Adipocyte (in vitro differentiated cells): Measurements from ENCODE around the gene KRT13.

ENCODE experiments used
- DNase-seq: peaks from one replicate; pipeline ENCODE4 v3.0.0-alpha.2; 2015; ENCODE audit warnings: low read depth
- H3K27me3 ChIP-seq: replicated peaks from 2 replicates; pipeline ENCODE4 v1.7.0; 2013; ENCODE audit warnings: mild to moderate bottlenecking, low read length, moderate library complexity; ENCODE audit not compliant: control insufficient read depth, insufficient read depth
- H3K36me3 ChIP-seq: 2 replicates; pipeline ENCODE4 v1.7.0; 2013; ENCODE audit warnings: low read length, mild to moderate bottlenecking, moderate library complexity; ENCODE audit not compliant: control insufficient read depth, insufficient read depth, severe bottlenecking
- H3K4me1 ChIP-seq: 2 replicates; pipeline ENCODE4 v1.7.0; 2013; ENCODE audit warnings: mild to moderate bottlenecking, low read length, moderate library complexity; ENCODE audit not compliant: control insufficient read depth, insufficient read depth
- H3K4me3 ChIP-seq: 2 replicates; pipeline ENCODE4 v1.7.0; 2013; ENCODE audit warnings: mild to moderate bottlenecking, low read length, moderate library complexity
- H3K9ac ChIP-seq: 2 replicates; pipeline ENCODE4 v1.7.0; 2013; ENCODE audit warnings: mild to moderate bottlenecking, low read length, moderate library complexity
- H3K9me3 ChIP-seq: 2 replicates; pipeline ENCODE4 v1.7.0; 2013; ENCODE audit warnings: mild to moderate bottlenecking, low read length, moderate library complexity; ENCODE audit not compliant: control insufficient read depth

Gene KRT13

DNA sequence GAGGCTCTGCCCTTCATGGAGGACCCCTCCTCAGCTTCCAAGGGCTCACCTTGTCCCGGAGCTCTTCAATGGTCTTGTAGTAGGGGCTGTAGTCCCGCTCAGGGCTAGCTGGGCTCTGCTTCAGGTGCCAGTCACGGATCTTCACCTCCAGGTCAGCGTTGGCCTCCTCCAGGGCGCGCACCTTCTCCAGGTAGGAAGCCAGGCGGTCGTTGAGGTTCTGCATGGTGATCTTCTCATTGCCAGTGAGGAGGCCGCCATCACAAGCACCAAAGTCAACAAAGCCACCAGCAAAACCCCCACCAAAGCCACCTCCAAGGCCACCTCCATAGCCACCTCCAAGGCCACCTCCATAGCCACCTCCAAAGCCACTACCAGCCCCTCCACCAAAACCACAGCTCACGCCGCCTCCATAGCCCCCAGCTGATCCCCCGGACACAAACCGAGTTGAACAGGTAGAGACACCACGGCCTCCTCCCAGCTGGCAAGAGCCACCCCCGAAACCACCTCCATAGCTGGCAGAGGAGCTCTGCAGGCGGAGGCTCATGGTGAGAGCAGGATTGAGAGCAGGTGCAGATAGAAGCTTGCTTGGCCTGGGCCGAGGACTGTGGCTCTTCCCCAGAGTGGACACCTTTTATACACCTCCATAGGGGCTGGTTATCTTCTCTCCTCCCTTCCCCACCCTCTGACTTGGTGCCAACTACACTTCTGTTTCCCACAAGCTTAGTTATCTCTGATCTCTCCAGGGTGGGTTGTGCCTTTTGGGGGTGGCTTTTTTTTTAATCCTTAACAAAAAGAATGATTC, at the start of gene KRT13:
Gene KRT13, minus strand, starts transcription at position 606 of the 802 bp plus-strand sequence. Its CDS starts 62 bp downstream, at position 544.
- Histone ChIP-seq H3K36me3 (no peaks in the 10 kb centered on the region), H3K9ac (no peak within 1 kb of the TSS), H3K4me1 (no peaks in the 10 kb centered on the region), H3K9me3 (no peaks in the 10 kb centered on the region), H3K4me3 (no peak within 1 kb of the TSS), H3K27me3 (peaks cover 7% of the 10 kb centered on the region)
- no peak for DNase-seq

DNA sequence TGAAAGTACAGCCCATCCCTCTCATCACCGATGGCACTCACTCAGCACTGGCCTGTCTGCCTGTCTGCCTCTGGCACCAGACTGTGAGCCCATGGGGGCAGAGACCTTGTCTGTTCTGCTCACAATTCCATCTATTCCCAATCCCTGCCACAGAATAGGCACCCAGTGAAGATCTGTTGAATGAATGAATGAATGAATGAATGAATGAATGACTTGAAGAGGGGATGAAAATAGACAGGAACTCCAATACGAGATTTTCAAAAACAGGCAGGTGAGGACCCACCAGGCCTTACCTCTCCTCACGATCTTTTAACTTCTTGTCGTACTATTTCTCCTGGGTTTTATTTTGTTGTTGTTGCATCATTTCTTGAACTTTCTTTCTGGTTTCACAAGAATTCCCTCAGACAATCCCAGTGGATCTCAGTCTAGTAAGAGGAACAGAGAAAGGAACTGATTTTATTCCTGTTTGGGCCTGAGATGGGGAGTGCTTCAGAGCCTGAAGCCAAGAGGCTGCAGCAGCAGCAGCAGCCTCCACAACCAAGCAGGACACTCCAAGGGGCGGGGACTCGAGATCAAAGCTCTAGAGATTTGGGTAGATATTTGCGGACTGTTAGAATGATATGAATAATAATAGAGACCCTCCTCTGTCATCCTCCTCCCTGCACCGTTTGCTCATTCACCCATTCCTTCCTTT, 48.7 kb upstream of the KRT13 start:
- Histone ChIP-seq H3K36me3 (no peaks in the 10 kb centered on the region), H3K4me3 (no peak overlapping the region)
- DNase-seq, result peak; percentile 27

DNA sequence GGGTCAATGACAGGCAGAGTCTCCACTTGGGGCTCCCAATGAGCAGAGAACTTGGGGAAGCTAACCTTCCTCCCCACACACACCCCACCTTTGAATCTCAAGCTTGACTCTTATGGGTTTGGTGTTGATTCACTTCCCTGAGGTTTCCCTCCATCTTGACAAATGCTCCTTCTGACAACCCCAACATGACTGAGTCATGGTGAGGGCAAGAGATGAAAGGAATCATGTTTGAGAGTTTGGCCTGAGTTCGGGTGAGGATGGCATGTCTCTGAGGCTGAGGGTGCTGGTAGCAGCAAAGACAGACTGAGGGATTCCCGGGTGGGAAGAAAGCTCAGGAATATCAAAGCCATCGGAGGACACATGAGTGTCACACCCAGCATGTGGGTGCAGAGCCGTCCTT, 47.8 kb upstream of the KRT13 start:
- DNase-seq, result no peak
- Histone ChIP-seq H3K4me1 (peaks cover 46% of the 10 kb centered on the region), H3K27me3 (peaks cover 11% of the 10 kb centered on the region)

More for the DNA sequence above, 48.7 kb upstream of the KRT13 start:
- Histone ChIP-seq H3K9ac (peak overlapping the region; percentile 57), H3K9me3 (no peaks in the 10 kb centered on the region), H3K4me1 (peaks cover 37% of the 10 kb centered on the region), H3K27me3 (peaks cover 11% of the 10 kb centered on the region)

DNA sequence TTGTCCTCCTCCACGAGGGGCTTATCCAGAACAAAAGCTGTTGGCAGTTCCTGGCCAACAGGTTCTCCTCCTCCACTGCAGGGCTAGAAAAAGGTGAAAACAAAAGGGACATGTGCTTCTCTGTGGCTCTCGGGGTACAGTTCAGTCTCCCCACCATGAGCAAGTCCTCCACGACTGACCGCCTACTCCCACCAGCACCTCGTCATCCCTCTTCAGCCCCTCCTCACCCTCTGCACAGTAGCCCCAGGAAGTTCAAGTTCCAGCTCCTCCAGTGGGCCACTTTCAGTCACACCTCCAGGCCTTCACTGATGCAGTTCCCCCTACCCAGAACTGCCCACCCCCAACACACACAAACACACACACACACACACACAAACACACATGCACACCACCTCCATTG, 47.0 kb upstream of the KRT13 start:
- peaks cover 53% of the 10 kb centered on the region for H3K4me1 ChIP-seq

More for the DNA sequence above, 47.8 kb upstream of the KRT13 start:
- Histone ChIP-seq H3K4me3 (no peak overlapping the region), H3K9ac (no peak overlapping the region), H3K9me3 (no peaks in the 10 kb centered on the region), H3K36me3 (no peaks in the 10 kb centered on the region)

DNA sequence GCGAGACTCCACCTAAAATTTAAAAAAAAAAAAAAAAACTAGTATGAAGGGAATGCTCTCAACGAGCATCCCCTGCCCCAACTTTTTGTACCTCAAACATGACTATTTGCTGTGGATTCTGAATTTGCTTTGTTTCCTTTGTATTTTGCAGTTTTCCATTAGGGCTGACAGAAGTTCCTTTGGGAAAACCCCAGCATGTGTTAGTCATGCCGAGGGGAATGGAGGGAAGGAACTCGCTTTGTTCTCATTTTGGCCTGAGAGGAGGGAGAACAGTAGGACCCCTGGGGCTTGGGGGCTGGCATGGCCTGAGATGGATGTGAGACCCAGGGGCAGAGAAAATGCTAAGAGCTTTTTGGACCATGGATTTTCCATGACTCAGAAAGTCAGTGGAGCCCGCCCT, 46.0 kb upstream of the KRT13 start:
- H3K9ac ChIP-seq, result no peak overlapping the region
- H3K27me3 ChIP-seq, result peaks cover 9% of the 10 kb centered on the region
- H3K36me3 ChIP-seq, result no peaks in the 10 kb centered on the region
- DNase-seq, result no peak
- H3K4me3 ChIP-seq, result no peak overlapping the region
- H3K9me3 ChIP-seq, result peaks cover 9% of the 10 kb centered on the region
- peaks cover 54% of the 10 kb centered on the region for H3K4me1 ChIP-seq

More for the DNA sequence above, 47.0 kb upstream of the KRT13 start:
- no peak overlapping the region for H3K4me3 ChIP-seq
- DNase-seq, result no peak
- H3K9ac ChIP-seq, result no peak overlapping the region
- H3K36me3 ChIP-seq, result no peaks in the 10 kb centered on the region
- H3K27me3 ChIP-seq, result peaks cover 11% of the 10 kb centered on the region
- no peaks in the 10 kb centered on the region for H3K9me3 ChIP-seq

DNA sequence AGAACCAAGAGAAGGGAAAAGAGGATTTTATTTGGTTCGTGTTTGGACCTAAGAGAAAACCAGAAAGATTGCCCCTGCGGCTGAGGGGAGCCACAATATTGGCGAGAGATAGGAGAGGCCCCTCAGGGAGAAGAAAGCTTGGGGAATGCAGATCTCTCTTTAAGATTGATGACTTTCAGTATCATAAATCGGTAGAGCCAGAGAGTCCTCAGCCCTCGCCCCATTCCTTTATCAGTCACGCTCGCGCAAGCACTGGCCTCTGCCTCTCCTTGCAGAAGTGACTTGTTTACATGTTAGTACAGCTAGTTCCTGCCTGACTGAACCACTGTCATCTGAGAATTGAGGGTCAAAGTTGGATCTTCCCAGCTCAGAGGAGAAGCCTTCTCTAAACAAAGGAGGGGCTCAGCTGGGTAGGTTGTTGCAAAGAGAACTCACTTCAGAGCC, 44.2 kb upstream of the KRT13 start:
- no peak for DNase-seq
- Histone ChIP-seq H3K9ac (peak overlapping the region; percentile 70), H3K9me3 (peaks cover 9% of the 10 kb centered on the region), H3K36me3 (no peaks in the 10 kb centered on the region), H3K4me1 (peaks cover 49% of the 10 kb centered on the region), H3K27me3 (no peaks in the 10 kb centered on the region), H3K4me3 (no peak overlapping the region)

DNA sequence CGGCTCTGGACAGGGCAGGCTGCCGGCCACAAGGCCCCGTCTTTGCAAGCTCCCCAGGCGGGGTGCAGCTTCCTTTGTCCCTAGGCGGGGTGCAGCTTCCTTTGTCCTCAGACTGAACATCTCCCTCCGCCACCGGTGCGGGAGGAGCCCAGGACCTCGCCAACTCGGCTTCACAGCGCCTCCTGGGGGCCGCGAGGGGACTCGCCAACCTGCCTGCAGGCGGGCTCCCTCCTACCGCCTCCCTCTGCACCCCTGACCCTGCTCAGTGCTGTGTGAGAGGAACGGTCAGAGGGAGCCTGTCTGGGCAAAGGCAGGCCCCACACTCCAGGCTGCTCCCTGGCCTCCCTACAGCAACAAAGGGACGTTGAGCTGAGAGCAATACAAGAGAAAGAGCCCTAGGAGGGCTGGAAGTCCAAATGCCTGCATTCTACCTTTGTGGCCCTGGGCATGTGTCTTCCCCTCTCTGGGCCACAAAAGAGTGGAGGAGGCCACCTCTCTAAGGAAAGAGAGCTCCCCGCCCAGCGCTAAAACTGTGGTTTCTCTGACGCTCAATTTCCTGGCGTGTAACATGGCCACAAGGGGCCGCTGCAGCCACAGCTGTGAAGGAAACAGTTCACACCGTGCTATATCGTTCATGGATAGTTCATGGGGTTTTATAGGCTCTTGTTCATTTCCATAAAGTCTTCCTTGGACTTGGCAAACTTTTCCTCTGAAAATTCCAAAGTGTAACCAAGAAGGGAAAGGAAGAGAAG, 43.6 kb upstream of the KRT13 start:
- H3K27me3 ChIP-seq, result no peaks in the 10 kb centered on the region
- H3K4me3 ChIP-seq, result peak overlapping the region; percentile 43
- H3K9me3 ChIP-seq, result peaks cover 9% of the 10 kb centered on the region
- peaks cover 43% of the 10 kb centered on the region for H3K4me1 ChIP-seq
- DNase-seq, result peak; percentile 95
- H3K36me3 ChIP-seq, result no peaks in the 10 kb centered on the region
- peak overlapping the region; percentile 70 for H3K9ac ChIP-seq

DNA sequence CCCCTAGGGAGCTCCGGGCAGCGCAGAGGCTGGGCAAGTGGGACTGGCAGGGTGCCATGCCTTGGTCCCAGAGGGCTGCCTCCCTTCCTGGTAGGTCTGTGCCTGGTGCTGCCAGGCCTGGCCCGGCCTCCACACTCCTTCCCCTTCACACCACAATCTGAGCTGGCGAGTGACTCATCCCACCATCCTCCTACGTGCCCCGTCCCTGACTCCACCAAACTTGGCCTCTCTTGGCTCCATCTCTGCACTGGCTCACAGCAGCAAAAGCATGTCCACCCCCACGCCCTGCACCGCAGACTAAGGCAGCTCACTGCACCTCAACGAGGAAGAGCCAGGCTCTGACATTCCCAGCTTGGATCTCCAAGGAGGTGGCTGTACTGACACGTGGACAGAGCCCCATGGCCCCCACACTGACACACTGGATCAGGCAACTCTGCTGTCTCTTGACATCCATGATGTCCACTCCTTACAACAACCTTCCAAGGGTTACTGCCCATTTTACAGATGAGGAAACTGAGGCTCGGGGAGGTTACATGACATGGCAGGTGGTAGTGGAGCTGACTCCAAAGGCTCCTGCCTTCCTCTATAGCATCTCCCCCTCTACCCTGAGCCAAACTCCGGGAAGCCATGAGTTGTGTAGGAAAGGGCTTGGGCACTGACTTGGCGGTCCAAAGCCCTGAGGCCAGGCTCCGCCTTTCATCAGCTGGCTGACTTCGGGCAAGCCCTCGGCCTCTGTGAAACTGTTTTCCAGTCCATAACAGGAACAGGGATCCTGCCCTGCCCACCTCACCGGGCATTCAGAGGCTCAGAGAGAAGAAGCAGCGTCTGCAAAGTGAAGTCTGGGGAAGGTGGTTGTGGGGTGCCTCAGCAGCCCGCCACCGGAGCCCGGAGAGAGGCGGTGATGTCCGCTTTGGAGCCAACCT, 42.8 kb upstream of the KRT13 start:
- DNase-seq, result peak; percentile 91
- peak overlapping the region; percentile 43 for H3K4me3 ChIP-seq

DNA sequence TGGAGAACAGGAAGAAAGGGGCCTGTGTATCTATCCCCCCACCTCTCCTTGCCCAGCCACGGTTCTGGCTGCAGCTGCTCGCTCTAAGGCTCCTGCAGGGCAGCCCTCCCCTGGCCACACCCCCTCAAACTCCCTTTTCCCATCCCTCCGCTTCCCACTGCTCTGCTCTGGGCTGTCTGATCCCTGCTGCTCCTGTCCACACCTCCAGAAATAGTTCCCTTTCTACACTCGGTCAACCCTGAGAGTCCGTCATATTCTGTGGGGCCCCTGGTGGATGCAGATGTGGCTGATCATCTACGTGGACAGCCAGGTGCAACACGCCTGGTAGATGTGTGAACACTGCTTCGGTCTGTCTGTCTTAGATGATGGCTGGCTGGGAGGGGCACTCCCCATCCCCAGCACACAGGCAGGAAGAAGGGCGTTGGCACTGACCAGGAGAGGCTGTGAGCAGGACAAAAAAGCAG, 42.0 kb upstream of the KRT13 start:
- H3K4me1 ChIP-seq, result peaks cover 35% of the 10 kb centered on the region
- H3K9me3 ChIP-seq, result peaks cover 9% of the 10 kb centered on the region
- H3K9ac ChIP-seq, result no peak overlapping the region
- H3K27me3 ChIP-seq, result no peaks in the 10 kb centered on the region
- no peak overlapping the region for H3K4me3 ChIP-seq
- DNase-seq, result no peak
- H3K36me3 ChIP-seq, result no peaks in the 10 kb centered on the region

More for the DNA sequence above, 42.8 kb upstream of the KRT13 start:
- H3K9me3 ChIP-seq, result peaks cover 9% of the 10 kb centered on the region
- H3K36me3 ChIP-seq, result no peaks in the 10 kb centered on the region
- H3K27me3 ChIP-seq, result no peaks in the 10 kb centered on the region
- peaks cover 35% of the 10 kb centered on the region for H3K4me1 ChIP-seq
- H3K9ac ChIP-seq, result peak overlapping the region; percentile 70

DNA sequence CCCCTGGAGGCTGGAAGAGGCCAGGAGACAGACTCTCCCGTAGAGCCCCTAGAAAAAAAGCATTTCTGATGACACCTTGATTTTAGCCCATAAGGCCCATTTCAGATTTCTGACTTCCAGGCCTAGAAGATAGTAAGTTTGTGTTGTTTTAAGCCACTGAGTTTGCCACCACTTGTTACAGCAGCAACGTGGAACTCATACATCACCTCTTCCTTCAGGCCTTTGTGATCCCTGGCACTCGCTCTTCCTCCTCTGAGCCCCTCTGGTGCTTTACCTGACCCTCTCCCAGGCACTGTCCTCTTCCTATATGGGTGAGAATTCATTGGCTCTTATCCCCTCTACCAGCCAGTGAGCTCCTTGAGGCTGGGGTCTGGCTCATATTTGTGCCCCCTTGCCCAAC, 41.4 kb upstream of the KRT13 start:
- no peak for DNase-seq
- Histone ChIP-seq H3K9ac (no peak overlapping the region), H3K4me3 (no peak overlapping the region), H3K9me3 (peaks cover 9% of the 10 kb centered on the region), H3K36me3 (no peaks in the 10 kb centered on the region), H3K27me3 (no peaks in the 10 kb centered on the region), H3K4me1 (peaks cover 33% of the 10 kb centered on the region)
